ENCODE results near the gene VPS13D. TPM values are rescaled to one million over a fixed set of nuclear protein-coding genes. Genes with fewer than 3 reads are reported as not detected.
A peak's percentile ranks its signal among the peaks of the same experiment; 100 is the strongest.

VPS13D gene
- total RNA-seq, 1 donor: 37.5 TPM

- DNase-seq (ENCODE audit: low read depth): no peak
- TF ChIP-seq, protein P1, sequence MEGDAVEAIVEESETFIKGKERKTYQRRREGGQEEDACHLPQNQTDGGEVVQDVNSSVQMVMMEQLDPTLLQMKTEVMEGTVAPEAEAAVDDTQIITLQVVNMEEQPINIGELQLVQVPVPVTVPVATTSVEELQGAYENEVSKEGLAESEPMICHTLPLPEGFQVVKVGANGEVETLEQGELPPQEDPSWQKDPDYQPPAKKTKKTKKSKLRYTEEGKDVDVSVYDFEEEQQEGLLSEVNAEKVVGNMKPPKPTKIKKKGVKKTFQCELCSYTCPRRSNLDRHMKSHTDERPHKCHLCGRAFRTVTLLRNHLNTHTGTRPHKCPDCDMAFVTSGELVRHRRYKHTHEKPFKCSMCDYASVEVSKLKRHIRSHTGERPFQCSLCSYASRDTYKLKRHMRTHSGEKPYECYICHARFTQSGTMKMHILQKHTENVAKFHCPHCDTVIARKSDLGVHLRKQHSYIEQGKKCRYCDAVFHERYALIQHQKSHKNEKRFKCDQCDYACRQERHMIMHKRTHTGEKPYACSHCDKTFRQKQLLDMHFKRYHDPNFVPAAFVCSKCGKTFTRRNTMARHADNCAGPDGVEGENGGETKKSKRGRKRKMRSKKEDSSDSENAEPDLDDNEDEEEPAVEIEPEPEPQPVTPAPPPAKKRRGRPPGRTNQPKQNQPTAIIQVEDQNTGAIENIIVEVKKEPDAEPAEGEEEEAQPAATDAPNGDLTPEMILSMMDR (IDR thresholded peaks at IDR 0.05; ENCODE audit: insufficient read depth, low read length): no peak
- no peak overlapping the region for H3K4me3 ChIP-seq (ENCODE audit: low read depth, low read length)
Observed at GRCh38 chr1:12345350-12346217, 115.8 kb downstream of the VPS13D start.

GRCh38 chr1:12346483-12347151 lies 116.8 kb downstream of the VPS13D start:
- DNase-seq (ENCODE audit: low read depth): no peak
- TF ChIP-seq, protein P1 (IDR thresholded peaks at IDR 0.05; ENCODE audit: insufficient read depth, low read length): no peak
- H3K4me3 ChIP-seq (ENCODE audit: low read depth, low read length): no peak overlapping the region

GRCh38 chr1:12348113-12348512 lies 118.3 kb downstream of the VPS13D start:
- no peak for DNase-seq (ENCODE audit: low read depth)
- TF ChIP-seq, protein P1 (IDR thresholded peaks at IDR 0.05; ENCODE audit: insufficient read depth, low read length): no peak
- H3K4me3 ChIP-seq (ENCODE audit: low read depth, low read length): no peak overlapping the region

- TF ChIP-seq, protein P1 (IDR thresholded peaks at IDR 0.05; ENCODE audit: insufficient read depth, low read length): no peak
Observed at GRCh38 chr1:12353981-12354380, 124.2 kb downstream of the VPS13D start.

GRCh38 chr1:12356004-12356890 lies 126.4 kb downstream of the VPS13D start:
- TF ChIP-seq, protein P1 (IDR thresholded peaks at IDR 0.05; ENCODE audit: insufficient read depth, low read length): no peak
- DNase-seq (ENCODE audit: low read depth): peak; percentile 75

More at GRCh38 chr1:12353981-12354380, 124.2 kb downstream of the VPS13D start:
- no peak overlapping the region for H3K4me3 ChIP-seq (ENCODE audit: low read depth, low read length)
- no peak for DNase-seq (ENCODE audit: low read depth)

GRCh38 chr1:12358499-12358898 lies 128.7 kb downstream of the VPS13D start:
- no peak overlapping the region for H3K4me3 ChIP-seq (ENCODE audit: low read depth, low read length)
- TF ChIP-seq, protein P1 (IDR thresholded peaks at IDR 0.05; ENCODE audit: insufficient read depth, low read length): no peak
- no peak for DNase-seq (ENCODE audit: low read depth)

More at GRCh38 chr1:12356004-12356890, 126.4 kb downstream of the VPS13D start:
- H3K4me3 ChIP-seq (ENCODE audit: low read depth, low read length): no peak overlapping the region
